Mesenchymal stem cell (in vitro differentiated cells and primary cell): Measurements from ENCODE around the gene GOLGA8B.
"Not testable (repeated sequence)": the region's sequence is repeated elsewhere in the genome, so short reads cannot be mapped to it uniquely, and the experiment has no call there.

Experiments
- DNase-seq: peaks from one replicate; pipeline ENCODE4 v3.0.0-alpha.2; 2013
- H2AFZ ChIP-seq: one replicate; pipeline ENCODE4 v1.6.1; 2013; ENCODE audit warnings: low read depth, mild to moderate bottlenecking, control low read depth, inconsistent platforms, low read length, moderate library complexity
- H2AK5ac ChIP-seq: 2 replicates; pipeline ENCODE4 v1.6.1; 2013; ENCODE audit warnings: low read length, moderate library complexity, mild to moderate bottlenecking, inconsistent platforms; ENCODE audit not compliant: severe bottlenecking
- H2BK120ac ChIP-seq: one replicate; pipeline ENCODE4 v1.6.1; 2013; ENCODE audit warnings: low read depth, mild to moderate bottlenecking, inconsistent platforms, low read length, moderate library complexity
- H2BK12ac ChIP-seq, 2 experiments: one replicate each; pipeline ENCODE4 v1.6.1; 2013; ENCODE audit warnings: inconsistent platforms in 2 of 2, low read length in 2 of 2, mild to moderate bottlenecking in 2 of 2, moderate library complexity in 2 of 2, control low read depth in 1 of 2
- H2BK15ac ChIP-seq: one replicate; pipeline ENCODE4 v1.6.1; 2013; ENCODE audit warnings: mild to moderate bottlenecking, low read depth, inconsistent platforms; ENCODE audit not compliant: poor library complexity, severe bottlenecking
- H2BK5ac ChIP-seq: 2 replicates; pipeline ENCODE4 v1.6.1; 2013; ENCODE audit warnings: low read depth, mild to moderate bottlenecking, low read length, control low read depth, inconsistent platforms; ENCODE audit not compliant: poor library complexity, severe bottlenecking
- H3K14ac ChIP-seq, 2 experiments: one replicate each; pipeline ENCODE4 v1.6.1; 2013; ENCODE audit warnings: inconsistent platforms in 2 of 2, low read length in 2 of 2, control low read depth in 1 of 2, mild to moderate bottlenecking in 1 of 2, moderate library complexity in 1 of 2
- H3K18ac ChIP-seq, 2 experiments: one replicate each; pipeline ENCODE4 v1.6.1; 2013; ENCODE audit warnings: inconsistent platforms in 2 of 2, low read length in 2 of 2, control low read depth in 1 of 2, low read depth in 1 of 2, mild to moderate bottlenecking in 1 of 2
- H3K23ac ChIP-seq, 2 experiments: one replicate each; pipeline ENCODE4 v1.6.1; 2013; ENCODE audit warnings: inconsistent platforms in 2 of 2, low read length in 2 of 2, mild to moderate bottlenecking in 2 of 2, moderate library complexity in 2 of 2, control low read depth in 1 of 2
- H3K27ac ChIP-seq: 2 replicates; pipeline ENCODE4 v1.5.1; 2013; ENCODE audit warnings: mild to moderate bottlenecking, moderate library complexity, low read length, control low read depth, inconsistent platforms; ENCODE audit not compliant: poor library complexity, severe bottlenecking
- H3K27me3 ChIP-seq, 2 experiments: 2 replicates each; pipeline versions ENCODE4 v1.6.1 to v1.7.0; 2013; ENCODE audit warnings: low read length in 2 of 2, mild to moderate bottlenecking in 2 of 2, moderate library complexity in 2 of 2, control low read depth in 1 of 2, inconsistent platforms in 1 of 2; ENCODE audit not compliant: control insufficient read depth in 1 of 2, insufficient read depth in 1 of 2
- H3K36me3 ChIP-seq, 2 experiments: 2 replicates each; pipeline versions ENCODE4 v1.6.1 to v1.7.0; 2013; ENCODE audit warnings: low read length in 2 of 2, control low read depth in 1 of 2, inconsistent platforms in 1 of 2, low read depth in 1 of 2, mild to moderate bottlenecking in 1 of 2; ENCODE audit not compliant: insufficient read depth in 2 of 2, control insufficient read depth in 1 of 2
- H3K4ac ChIP-seq, 2 experiments: one replicate each; pipeline ENCODE4 v1.6.1; 2013; ENCODE audit warnings: inconsistent platforms in 2 of 2, low read length in 2 of 2, mild to moderate bottlenecking in 2 of 2, moderate library complexity in 2 of 2, control low read depth in 1 of 2, low read depth in 1 of 2
- H3K4me1 ChIP-seq: 2 replicates; pipeline ENCODE4 v1.6.1; 2013; ENCODE audit warnings: low read depth, low read length, control low read depth; ENCODE audit not compliant: control insufficient read depth, insufficient read depth
- H3K4me2 ChIP-seq: 2 replicates; pipeline ENCODE4 v1.6.1; 2013; ENCODE audit warnings: low read length, mild to moderate bottlenecking, inconsistent platforms; ENCODE audit not compliant: poor library complexity, severe bottlenecking
- H3K4me3 ChIP-seq, 2 experiments: 2 replicates each; pipeline versions ENCODE4 v1.5.1 to v1.7.0; 2013; ENCODE audit warnings: low read length in 2 of 2, mild to moderate bottlenecking in 2 of 2, control low read depth in 1 of 2, low read depth in 1 of 2; ENCODE audit not compliant: insufficient read depth in 1 of 2
- H3K79me1 ChIP-seq: replicated peaks from 2 replicates; pipeline ENCODE4 v1.6.1; 2013; ENCODE audit warnings: mild to moderate bottlenecking, control low read depth, low read length, inconsistent platforms; ENCODE audit not compliant: poor library complexity, severe bottlenecking
- H3K9ac ChIP-seq: 2 replicates; pipeline ENCODE4 v1.7.0; 2013; ENCODE audit warnings: mild to moderate bottlenecking, low read length, moderate library complexity
- H3K9me3 ChIP-seq: 2 replicates; pipeline ENCODE4 v1.7.0; 2013; ENCODE audit warnings: mild to moderate bottlenecking, low read length; ENCODE audit not compliant: control insufficient read depth
- H4K8ac ChIP-seq: one replicate; pipeline ENCODE4 v1.6.1; 2013; ENCODE audit warnings: inconsistent platforms, mild to moderate bottlenecking, low read length, moderate library complexity
- H4K91ac ChIP-seq: one replicate; pipeline ENCODE4 v1.6.1; 2013; ENCODE audit warnings: mild to moderate bottlenecking, low read length, inconsistent platforms
- WGBS: methylation state at CpG from one replicate; pipeline ENCODE4 v1.1.7; 2013; ENCODE audit warnings: mixed read lengths; 5-methylcytosine and 5-hydroxymethylcytosine counted together

GOLGA8B gene

DNA sequence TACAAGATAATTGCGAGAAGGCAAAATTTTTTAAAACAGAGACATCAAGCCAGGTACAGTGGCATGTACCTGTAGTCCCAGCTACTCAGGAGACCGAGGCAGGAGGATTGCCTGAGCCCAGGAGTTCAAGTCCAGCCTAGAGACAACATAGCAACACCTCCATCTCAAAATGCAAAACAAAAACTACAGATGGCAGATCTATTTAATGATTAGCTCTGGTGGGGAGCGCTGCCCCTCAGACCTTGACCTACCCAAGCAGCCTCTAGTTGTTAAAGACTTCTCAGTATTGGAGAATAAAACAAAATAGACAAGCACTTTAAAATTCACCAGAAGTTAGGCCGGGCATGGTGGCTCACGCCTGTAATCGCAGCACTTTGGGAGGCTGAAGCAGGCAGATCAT, 10.5 kb downstream of the GOLGA8B start:
- H3K4ac ChIP-seq, H2BK5ac ChIP-seq, H4K8ac ChIP-seq, H3K36me3 ChIP-seq, H4K91ac ChIP-seq, H3K4me1 ChIP-seq, H3K23ac ChIP-seq, H3K27me3 ChIP-seq, H2BK120ac ChIP-seq, H3K27ac ChIP-seq, H2AFZ ChIP-seq, H3K4me2 ChIP-seq, H3K4me3 ChIP-seq, H3K9me3 ChIP-seq, H3K9ac ChIP-seq, H2BK12ac ChIP-seq, H2AK5ac ChIP-seq, H3K18ac ChIP-seq, DNase-seq, H3K14ac ChIP-seq, H2BK15ac ChIP-seq: not testable (repeated sequence)
- WGBS: 100% methylated on average over 1 of the region's 6 CpGs
- H3K79me1 ChIP-seq: peaks cover 19% of the 10 kb centered on the region

DNA sequence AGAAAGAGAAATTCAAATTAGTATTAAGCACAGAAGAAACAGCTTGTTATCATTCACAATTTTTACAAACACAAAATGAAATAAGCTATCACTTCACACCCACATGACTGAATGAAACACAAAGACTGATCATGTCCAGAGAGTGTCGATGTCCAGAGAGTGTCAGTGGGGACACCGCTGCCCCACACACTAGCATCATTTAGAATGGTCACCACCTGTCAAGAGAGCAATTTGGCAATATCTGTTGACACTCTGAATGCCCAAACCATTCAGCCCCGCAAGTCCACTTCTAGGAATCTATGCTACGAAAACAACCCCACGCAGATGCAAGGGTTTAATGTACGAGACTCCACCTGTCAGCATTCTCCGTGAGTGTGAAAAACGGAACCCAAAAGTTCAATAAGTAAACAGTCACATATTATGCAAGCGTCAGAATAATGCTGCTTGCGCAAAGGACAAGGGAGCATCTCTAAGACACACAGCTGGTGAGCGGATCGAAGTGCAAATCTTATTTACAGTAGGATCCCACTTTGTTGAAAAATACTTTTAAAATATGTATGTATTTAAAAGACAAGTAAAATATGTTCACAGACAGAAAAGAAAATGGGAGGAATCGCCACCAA, 11.3 kb downstream of the GOLGA8B start:
- H3K27me3 ChIP-seq, H3K4me2 ChIP-seq, H3K4me3 ChIP-seq, H3K4me1 ChIP-seq, H2BK120ac ChIP-seq, H2BK12ac ChIP-seq, H3K36me3 ChIP-seq, H3K9me3 ChIP-seq, H3K14ac ChIP-seq, DNase-seq, H3K9ac ChIP-seq, H3K4ac ChIP-seq, H2BK5ac ChIP-seq, H4K8ac ChIP-seq, H2BK15ac ChIP-seq, H4K91ac ChIP-seq, H2AK5ac ChIP-seq, H3K27ac ChIP-seq, H3K23ac ChIP-seq, H3K18ac ChIP-seq, H2AFZ ChIP-seq: not testable (repeated sequence)
- 95% methylated on average over 9 of the region's 13 CpGs for WGBS
- H3K79me1 ChIP-seq: peaks cover 19% of the 10 kb centered on the region

GRCh38 chr15:34569670-34570396, 13.6 kb downstream of the GOLGA8B start:
- H3K4me2 ChIP-seq, H3K27me3 ChIP-seq, H3K23ac ChIP-seq, H3K4me3 ChIP-seq, H3K4me1 ChIP-seq, H3K36me3 ChIP-seq, DNase-seq, H2BK5ac ChIP-seq, H3K14ac ChIP-seq, H3K9ac ChIP-seq, H3K9me3 ChIP-seq, H3K18ac ChIP-seq, H2AK5ac ChIP-seq, H4K8ac ChIP-seq, H3K4ac ChIP-seq, H4K91ac ChIP-seq, H3K27ac ChIP-seq, H2BK12ac ChIP-seq, H2BK120ac ChIP-seq, H2BK15ac ChIP-seq, H2AFZ ChIP-seq: not testable (repeated sequence)
- peaks cover 11% of the 10 kb centered on the region for H3K79me1 ChIP-seq
- WGBS: 87% methylated on average over 4 of the region's 4 CpGs

DNA sequence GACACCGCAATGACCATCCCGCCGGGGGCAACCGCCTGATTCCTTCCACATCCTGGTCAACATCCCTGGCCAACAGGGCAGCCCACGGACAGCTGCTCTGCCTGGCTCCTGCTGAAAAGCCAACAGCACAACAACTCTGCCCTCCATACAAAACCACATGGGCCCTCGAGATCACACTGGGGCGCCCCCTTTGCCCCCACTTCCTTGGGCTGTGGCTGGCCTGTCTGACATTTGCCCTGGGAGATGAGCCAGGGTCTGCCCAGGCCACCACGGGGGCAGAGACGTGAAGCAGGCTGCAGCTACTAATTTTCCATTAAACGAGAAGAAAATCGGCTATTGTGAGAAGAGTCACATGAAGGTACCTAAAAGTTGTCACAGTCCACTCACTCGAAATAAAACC, 16.3 kb downstream of the GOLGA8B start:
- not testable (repeated sequence) for H3K9me3 ChIP-seq, H2BK15ac ChIP-seq, H3K4ac ChIP-seq, H2BK5ac ChIP-seq, H3K36me3 ChIP-seq, H3K4me1 ChIP-seq, H4K91ac ChIP-seq, H3K23ac ChIP-seq, H3K4me2 ChIP-seq, H3K27ac ChIP-seq, H3K18ac ChIP-seq, H3K27me3 ChIP-seq, H2BK120ac ChIP-seq, H2BK12ac ChIP-seq, H3K4me3 ChIP-seq, H3K79me1 ChIP-seq, H3K9ac ChIP-seq, DNase-seq, H4K8ac ChIP-seq, H2AK5ac ChIP-seq, H2AFZ ChIP-seq, H3K14ac ChIP-seq
- WGBS: 68% methylated on average over 2 of the region's 12 CpGs
